Esophagus squamous epithelium (tissue), 5 donors: ENCODE data around the gene PEX11G. TPM values are rescaled to one million over a fixed set of nuclear protein-coding genes. Genes with fewer than 3 reads are reported as not detected.

Source experiments
- DNase-seq: peaks from one replicate; lab custom pipeline; 2025; lab: John Stamatoyannopoulos, UW
- H3K27ac ChIP-seq, 4 donors: fragments of 200-600 bp; sonication (generic); one replicate each; pipeline ENCODE4 v1.5.1; 2016 to 2019; ENCODE audit warnings: mild to moderate bottlenecking in 1 of 4
- H3K27me3 ChIP-seq, 4 donors: fragments of 200-600 bp; sonication (generic); 1 replicate in 3 of 4; 2 replicates in 1 of 4; pipeline versions ENCODE4 v1.5.1 to v1.6.0; 2017 to 2021; ENCODE audit warnings: antibody characterized with exemption in 1 of 4
- H3K36me3 ChIP-seq, 3 donors: fragments of 200-600 bp; sonication (generic); one replicate each; pipeline ENCODE4 v1.5.1; 2016 to 2019
- H3K4me1 ChIP-seq, 3 donors: fragments of 200-600 bp; sonication (generic); one replicate each; pipeline ENCODE4 v1.5.1; 2017 to 2019
- H3K4me3 ChIP-seq, 4 donors: fragments of 200-600 bp; sonication (generic); 1 replicate in 3 of 4; 2 replicates in 1 of 4; pipeline ENCODE4 v1.5.1; 2016 to 2019; ENCODE audit warnings: mild to moderate bottlenecking in 2 of 4, moderate library complexity in 1 of 4
- H3K9me3 ChIP-seq, 3 donors: fragments of 200-600 bp; sonication (generic); one replicate each; pipeline ENCODE4 v1.5.1; 2016 to 2019
- POLR2A ChIP-seq, 4 donors: fragments of 450-650 bp; IDR thresholded peaks; one replicate each; pipeline ENCODE4 v1.6.1; 2017; ENCODE audit warnings: antibody characterized with exemption in 4 of 4, mild to moderate bottlenecking in 4 of 4, moderate library complexity in 3 of 4
- WGBS, 2 donors: methylation state at CpG; one replicate each; pipeline ENCODE4 v1.1.5; 2018; 5-methylcytosine and 5-hydroxymethylcytosine counted together
- intact Hi-C: fragments of 100-400 bp; cut with DNase I; formaldehyde crosslinking; loops from one replicate; pipeline ENCODE4 v1.15.0; 2022
- total RNA-seq, 4 donors: library from RNA; depleted of rRNA; stranded (reverse); fragments of >200 nt; gene quantifications; one replicate each; pipeline ENCODE4 v1.1.0, GENCODE V29; 2016
- TF ChIP-seq, protein P1 (sequence below), 6 experiments: fragments of 450-650 bp in 4 of 6; fragments of 200-600 bp in 2 of 6; sonication (generic) in 2 of 6; IDR thresholded peaks; one replicate each; pipeline ENCODE4 v1.5.1; 2016 to 2019; ENCODE audit warnings: antibody characterized with exemption in 6 of 6, mild to moderate bottlenecking in 4 of 6, moderate library complexity in 4 of 6
- donor health status: DM: yes; HTN: yes; CAD: no.

Gene PEX11G
- total RNA-seq, 4 donors from 2014 or later: 1.1 to 6.7 (median 4.1) TPM

GRCh38 chr19:7505682-7506384 lies 17.0 kb upstream of the PEX11G start:
- TF ChIP-seq POLR2A (IDR thresholded peaks at IDR 0.05): no peak
- TF ChIP-seq, protein P1, sequence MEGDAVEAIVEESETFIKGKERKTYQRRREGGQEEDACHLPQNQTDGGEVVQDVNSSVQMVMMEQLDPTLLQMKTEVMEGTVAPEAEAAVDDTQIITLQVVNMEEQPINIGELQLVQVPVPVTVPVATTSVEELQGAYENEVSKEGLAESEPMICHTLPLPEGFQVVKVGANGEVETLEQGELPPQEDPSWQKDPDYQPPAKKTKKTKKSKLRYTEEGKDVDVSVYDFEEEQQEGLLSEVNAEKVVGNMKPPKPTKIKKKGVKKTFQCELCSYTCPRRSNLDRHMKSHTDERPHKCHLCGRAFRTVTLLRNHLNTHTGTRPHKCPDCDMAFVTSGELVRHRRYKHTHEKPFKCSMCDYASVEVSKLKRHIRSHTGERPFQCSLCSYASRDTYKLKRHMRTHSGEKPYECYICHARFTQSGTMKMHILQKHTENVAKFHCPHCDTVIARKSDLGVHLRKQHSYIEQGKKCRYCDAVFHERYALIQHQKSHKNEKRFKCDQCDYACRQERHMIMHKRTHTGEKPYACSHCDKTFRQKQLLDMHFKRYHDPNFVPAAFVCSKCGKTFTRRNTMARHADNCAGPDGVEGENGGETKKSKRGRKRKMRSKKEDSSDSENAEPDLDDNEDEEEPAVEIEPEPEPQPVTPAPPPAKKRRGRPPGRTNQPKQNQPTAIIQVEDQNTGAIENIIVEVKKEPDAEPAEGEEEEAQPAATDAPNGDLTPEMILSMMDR (IDR thresholded peaks at IDR 0.05): no peak
- DNase-seq: no peak
- intact Hi-C loops: no loop called here
- peak overlapping the region in 2 of 4 donors; percentile 7 to 32 for H3K4me3 ChIP-seq
- H3K27me3 ChIP-seq: peaks cover 0 to 20% (median 0%) of the 10 kb centered on the region in 4 donors
- H3K36me3 ChIP-seq: no peaks in the 10 kb centered on the region
- H3K4me1 ChIP-seq: peaks cover 4 to 42% (median 14%) of the 10 kb centered on the region in 3 donors
- peak overlapping the region in 3 of 4 donors; percentile 34 to 48 (median 45) for H3K27ac ChIP-seq
- no peaks in the 10 kb centered on the region for H3K9me3 ChIP-seq
- 9 to 13% methylated on average over 4 to 8 of the region's 33 CpGs for WGBS, 2 donors

- Histone ChIP-seq H3K9me3 (no peaks in the 10 kb centered on the region), H3K4me3 (peak overlapping the region in 1 of 4 donors; percentile 32), H3K4me1 (peaks cover 7 to 47% (median 16%) of the 10 kb centered on the region in 3 donors), H3K27me3 (peaks cover 0 to 26% (median 0%) of the 10 kb centered on the region in 4 donors), H3K36me3 (no peaks in the 10 kb centered on the region), H3K27ac (no peak overlapping the region)
- intact Hi-C loops: no loop called here
- DNase-seq: no peak
- TF ChIP-seq, protein P1 (IDR thresholded peaks at IDR 0.05): no peak
- TF ChIP-seq POLR2A (IDR thresholded peaks at IDR 0.05): no peak
- 33 to 37% methylated on average over 4 to 8 of the region's 19 CpGs for WGBS, 2 donors
Measured at GRCh38 chr19:7505288-7505681, 16.4 kb upstream of the PEX11G start.

DNA sequence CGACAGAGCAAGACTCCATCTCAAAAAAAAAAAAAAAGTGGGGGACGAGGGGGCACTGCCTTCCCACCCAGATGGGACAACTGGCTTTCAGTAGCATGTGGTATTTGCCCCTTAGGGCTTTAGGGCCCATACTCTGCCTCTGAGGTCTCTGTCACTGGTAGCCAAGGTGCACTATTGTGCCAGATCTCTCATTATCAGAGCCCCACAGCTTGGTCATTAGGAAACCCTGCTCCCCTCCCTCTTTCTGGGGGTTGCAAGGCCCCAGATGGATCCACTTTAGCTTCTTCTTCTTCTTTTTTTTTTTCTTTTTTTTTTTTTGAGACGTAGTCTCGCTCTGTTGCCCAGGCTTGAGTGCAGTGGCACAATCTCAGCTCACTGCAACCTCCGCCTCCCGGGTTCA lies 15.8 kb upstream of the PEX11G start:
- H3K9me3 ChIP-seq: no peaks in the 10 kb centered on the region
- H3K27me3 ChIP-seq: peaks cover 0 to 30% (median 0%) of the 10 kb centered on the region in 4 donors
- H3K36me3 ChIP-seq: no peaks in the 10 kb centered on the region
- no peak for TF ChIP-seq POLR2A (IDR thresholded peaks at IDR 0.05)
- TF ChIP-seq, protein P1 (IDR thresholded peaks at IDR 0.05): no peak
- H3K4me1 ChIP-seq: peaks cover 7 to 47% (median 16%) of the 10 kb centered on the region in 3 donors
- DNase-seq: no peak
- no peak overlapping the region for H3K4me3 ChIP-seq
- intact Hi-C loops: no loop called here
- H3K27ac ChIP-seq: no peak overlapping the region
- WGBS, 2 donors: 83 to 97% methylated on average over 4 to 6 of the region's 6 CpGs

- H3K36me3 ChIP-seq: no peaks in the 10 kb centered on the region
- no peak for TF ChIP-seq POLR2A (IDR thresholded peaks at IDR 0.05)
- TF ChIP-seq, protein P1 (IDR thresholded peaks at IDR 0.05): no peak
- peaks cover 0 to 30% (median 0%) of the 10 kb centered on the region in 4 donors for H3K27me3 ChIP-seq
- H3K9me3 ChIP-seq: no peaks in the 10 kb centered on the region
- H3K27ac ChIP-seq: no peak overlapping the region
- WGBS, 2 donors: 33% methylated on average over 2 of the region's 2 CpGs; no CpG with 5 or more reads in 1 of the 2 donors
- no peak for DNase-seq
- H3K4me3 ChIP-seq: no peak overlapping the region
- peaks cover 7 to 40% (median 11%) of the 10 kb centered on the region in 3 donors for H3K4me1 ChIP-seq
- intact Hi-C loops: no loop called here
Measured at GRCh38 chr19:7502552-7502951, 13.7 kb upstream of the PEX11G start.

GRCh38 chr19:7500811-7501450 lies 12.1 kb upstream of the PEX11G start:
- WGBS, 2 donors: 0% methylated on average over 8 of the region's 93 CpGs; no CpG with 5 or more reads in 1 of the 2 donors
- Histone ChIP-seq H3K27ac (no peak overlapping the region), H3K9me3 (no peaks in the 10 kb centered on the region), H3K4me3 (peak overlapping the region; percentile 24 to 65 (median 38)), H3K27me3 (peaks cover 0 to 30% (median 0%) of the 10 kb centered on the region in 4 donors), H3K4me1 (peaks cover 4 to 24% (median 11%) of the 10 kb centered on the region in 3 donors), H3K36me3 (no peaks in the 10 kb centered on the region)
- no peak for TF ChIP-seq POLR2A (IDR thresholded peaks at IDR 0.05)
- TF ChIP-seq, protein P1 (IDR thresholded peaks at IDR 0.05): peak in 1 of 6 experiments; percentile 12
- no peak for DNase-seq
- intact Hi-C loops: no loop called here
